ENCODE measurements around the gene FBRSL1. TPM values are rescaled to one million over a fixed set of nuclear protein-coding genes. Genes with fewer than 3 reads are reported as not detected.
"Not testable (repeated sequence)": the region's sequence is repeated elsewhere in the genome, so short reads cannot be mapped to it uniquely, and the experiment has no call there.

FBRSL1 gene
- total RNA-seq: 13.9 and 24.0 TPM in 2 replicates

DNA sequence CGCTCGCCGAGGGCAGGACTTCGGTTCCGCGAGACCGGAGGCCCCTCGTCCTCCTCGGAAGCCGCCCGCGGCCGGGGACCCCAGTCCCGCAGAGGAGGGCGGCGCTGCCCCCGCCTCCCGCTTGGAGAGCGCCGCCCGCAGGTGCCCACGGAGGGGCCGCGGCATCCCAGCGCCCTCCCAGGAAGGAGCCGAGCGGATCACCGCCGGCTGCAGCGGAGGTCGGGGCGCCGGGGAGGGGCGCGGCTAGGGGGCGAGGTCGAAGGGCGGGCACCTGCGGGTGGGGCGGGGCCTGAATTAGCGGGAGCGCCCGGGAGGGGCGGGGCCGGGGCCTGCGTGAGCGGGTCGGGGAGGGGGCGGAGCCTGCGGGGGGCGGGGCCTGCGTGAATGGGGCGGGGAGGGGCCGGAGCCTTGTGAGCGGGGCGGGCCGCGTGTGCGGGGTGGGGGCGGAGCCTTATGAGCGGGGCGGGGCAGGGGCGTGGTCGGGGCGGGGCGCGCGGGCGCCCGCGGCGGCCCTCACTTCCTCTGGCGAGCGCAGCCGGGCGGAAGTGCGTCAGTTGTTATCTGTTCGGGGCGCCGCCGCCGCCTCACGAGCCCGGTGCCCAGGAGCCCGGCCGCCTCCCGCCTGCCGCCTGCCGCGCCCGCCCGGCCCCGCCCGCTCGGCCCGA is at the start of gene FBRSL1:
Gene FBRSL1 (plus strand): TSS at position 550 of the 665 bp plus-strand sequence.
- DNase-seq (ENCODE audit: extremely low read depth, low read depth, low spot score): no peak

DNA sequence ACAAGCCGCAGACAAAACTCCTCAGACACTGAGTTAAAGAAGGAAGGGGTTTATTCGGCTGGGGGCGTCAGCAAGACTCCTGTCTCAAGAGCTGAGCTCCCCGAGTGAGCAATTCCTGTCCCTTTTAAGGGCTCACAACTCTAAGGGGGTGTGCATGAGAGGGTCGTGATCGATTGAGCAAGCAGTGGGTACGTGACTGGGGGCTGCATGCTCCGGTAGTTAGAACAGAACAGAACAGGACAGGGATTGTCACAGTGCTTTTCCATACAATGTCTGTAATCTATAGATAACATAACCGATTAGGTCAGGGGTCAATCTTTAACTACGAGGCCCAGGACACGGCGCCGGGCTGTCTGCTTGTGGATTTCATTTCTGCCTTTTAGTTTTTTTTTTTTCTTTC is 49.5 kb upstream of the FBRSL1 start:
- DNase-seq (ENCODE audit: extremely low read depth, low read depth, low spot score): not testable (repeated sequence)

DNA sequence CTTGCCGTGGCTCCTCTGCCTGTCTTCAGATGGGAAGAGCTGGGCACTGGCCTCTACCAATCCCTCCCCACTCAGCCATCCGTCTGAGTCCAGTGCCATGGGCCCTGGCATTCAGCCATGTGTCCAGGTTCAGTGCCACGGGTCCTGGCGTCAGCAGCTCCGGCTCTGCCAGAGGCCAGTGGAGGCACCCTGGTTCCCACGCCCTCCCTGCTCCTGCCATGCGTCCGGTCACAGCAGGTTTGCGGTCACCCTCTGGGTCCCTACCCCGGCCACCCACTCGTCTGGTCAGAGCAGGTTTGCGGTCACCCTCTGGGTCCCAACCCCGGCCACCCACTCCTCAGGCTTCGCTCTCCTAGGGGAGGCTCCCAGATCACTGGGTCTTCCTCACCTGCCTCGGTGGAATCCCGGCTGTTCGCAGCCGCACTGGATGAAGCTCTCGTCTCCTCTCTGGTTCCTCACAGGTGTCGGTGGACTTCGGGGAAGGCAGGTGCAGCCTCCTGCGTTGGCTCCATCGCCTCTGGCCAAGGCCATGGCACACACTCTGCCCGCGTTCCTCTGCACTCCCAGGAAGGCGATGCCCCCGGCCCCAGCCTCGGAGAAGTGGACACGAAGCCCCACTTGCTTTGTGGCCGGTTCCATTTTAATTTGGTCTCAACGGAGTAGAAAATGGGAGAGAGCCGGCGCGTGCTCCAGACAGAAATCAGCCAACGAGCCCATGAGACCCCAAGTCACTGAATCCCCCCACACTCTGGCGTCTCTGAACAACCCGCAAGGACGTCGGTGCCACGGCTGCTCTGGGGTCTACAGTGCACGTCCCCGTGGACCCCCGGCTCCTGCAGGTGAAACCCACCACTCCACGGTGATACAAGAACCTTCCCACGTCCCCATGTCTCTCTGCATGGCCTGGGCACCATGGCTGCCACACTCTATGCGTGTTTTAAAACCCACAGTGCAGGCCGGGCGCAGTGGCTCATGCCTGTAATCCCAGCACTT is 47.8 kb upstream of the FBRSL1 start:
- no peak for DNase-seq (ENCODE audit: extremely low read depth, low read depth, low spot score)

DNA sequence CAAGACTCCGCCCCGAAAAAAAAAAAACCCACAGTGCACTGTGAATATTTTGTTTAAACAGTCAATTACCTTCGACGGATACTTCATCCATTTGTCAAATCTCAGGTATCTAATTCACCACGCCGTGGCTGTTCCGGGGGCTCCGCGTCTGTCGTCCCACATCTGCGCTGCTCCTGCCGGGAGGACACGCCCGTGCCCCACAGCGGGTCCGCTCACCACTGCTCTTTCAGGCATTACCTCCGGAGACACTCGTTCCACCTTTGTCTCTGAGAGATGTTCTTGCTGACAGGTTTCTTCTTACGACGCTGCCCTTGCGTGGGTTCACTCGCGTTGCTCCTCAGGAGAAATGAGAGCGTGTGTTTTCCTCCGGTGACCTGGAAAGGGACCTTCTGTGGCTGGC is 46.9 kb upstream of the FBRSL1 start:
- DNase-seq (ENCODE audit: extremely low read depth, low read depth, low spot score): no peak

DNA sequence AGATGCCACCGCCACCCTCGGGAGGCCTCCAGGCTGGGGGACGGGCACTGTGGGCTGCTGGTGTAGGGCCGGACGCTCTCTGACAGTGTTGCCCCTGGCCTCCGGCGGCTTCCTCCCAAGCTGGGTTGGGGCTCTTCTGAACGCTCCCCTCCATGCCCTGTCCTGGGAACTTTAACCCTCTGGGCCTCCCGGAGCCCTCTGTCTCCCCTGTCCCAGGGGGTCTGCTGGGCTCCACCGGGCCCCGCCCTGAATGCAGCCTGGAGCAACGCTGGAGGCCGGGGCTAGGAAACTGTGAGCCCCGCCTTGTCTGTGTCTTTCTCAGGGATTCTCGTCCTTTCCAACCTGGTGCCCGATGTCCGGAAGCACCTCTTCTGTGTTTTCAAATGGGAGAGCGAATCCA is 45.7 kb upstream of the FBRSL1 start:
- DNase-seq (ENCODE audit: extremely low read depth, low read depth, low spot score): no peak

DNA sequence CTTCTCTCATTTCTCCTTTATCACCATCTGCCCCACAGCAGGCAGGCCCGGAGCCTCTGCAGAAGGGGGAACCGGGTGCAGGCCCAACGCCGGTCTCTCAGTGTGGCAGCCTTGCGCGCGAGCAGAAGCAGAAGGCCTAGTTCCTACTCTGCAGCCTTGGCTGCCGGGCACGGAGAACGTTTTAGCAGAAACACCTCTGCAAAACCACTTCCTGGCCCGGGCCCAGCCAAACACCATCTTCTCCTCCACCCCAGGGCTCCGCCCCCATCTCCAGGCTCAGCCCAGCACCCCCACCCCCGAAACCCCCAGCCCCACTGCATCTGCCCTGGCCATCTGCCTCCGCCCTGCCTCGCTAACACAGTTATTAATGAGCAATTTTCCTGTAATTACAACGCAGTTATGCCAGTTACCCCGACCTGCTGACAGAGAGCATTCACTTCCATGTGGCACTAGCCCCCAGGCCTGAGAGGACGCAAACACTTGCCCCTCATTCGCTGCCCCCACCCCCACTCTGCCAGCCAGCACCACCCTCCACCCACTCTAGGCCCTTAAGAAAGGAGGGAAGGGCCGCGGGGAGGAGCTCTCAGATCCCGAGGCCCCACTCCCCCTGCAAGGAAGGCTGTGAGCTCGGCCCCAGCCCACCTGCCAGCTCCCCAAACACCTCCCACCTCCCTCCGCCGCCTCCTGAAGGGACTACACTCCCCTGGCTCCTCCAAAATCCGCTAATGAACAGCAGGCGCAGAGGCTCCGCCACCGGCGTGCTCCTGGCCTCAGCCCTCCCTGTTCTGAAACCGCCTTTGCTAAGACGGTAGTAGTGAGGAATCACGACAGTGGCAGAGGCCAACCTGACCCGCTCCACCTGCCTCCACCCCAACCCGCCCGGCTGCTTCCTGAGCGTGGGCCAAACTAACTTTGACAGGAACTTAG is 44.7 kb upstream of the FBRSL1 start:
- no peak for DNase-seq (ENCODE audit: extremely low read depth, low read depth, low spot score)

DNA sequence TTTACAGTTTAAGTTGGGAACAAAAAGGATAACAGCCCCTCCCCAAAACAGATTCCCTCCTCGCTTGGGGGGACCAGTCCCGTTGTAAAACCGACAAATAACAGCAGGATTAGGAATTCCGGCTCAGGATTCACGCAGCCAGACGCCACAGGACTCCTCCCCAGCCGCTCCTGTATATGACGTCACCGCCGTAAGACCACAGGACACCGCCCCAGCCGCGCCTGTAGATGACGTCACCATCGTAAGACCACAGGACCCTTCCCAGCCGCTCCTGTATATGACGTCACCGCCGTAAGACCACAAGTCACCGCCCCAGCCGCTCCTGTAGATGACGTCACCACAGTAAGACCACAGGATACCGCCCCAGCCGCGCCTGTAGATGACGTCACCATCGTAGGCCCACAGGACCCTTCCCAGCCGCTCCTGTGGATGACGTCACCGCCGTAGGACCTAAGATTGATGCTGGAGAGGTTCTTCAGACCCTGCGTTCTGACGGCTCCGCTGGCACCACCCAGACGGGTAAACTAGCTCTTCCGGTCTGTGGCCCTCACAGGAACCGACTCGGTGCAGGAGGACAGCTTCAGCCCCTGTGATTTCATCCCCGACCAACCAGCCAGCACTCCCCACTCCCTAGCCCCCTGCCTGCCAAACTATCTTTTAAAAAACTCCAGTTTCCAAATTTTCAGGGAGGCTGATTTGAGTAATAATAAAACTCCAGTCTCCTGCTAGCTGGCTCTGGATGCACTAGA is 43.9 kb upstream of the FBRSL1 start:
- DNase-seq (ENCODE audit: extremely low read depth, low read depth, low spot score): no peak

DNA sequence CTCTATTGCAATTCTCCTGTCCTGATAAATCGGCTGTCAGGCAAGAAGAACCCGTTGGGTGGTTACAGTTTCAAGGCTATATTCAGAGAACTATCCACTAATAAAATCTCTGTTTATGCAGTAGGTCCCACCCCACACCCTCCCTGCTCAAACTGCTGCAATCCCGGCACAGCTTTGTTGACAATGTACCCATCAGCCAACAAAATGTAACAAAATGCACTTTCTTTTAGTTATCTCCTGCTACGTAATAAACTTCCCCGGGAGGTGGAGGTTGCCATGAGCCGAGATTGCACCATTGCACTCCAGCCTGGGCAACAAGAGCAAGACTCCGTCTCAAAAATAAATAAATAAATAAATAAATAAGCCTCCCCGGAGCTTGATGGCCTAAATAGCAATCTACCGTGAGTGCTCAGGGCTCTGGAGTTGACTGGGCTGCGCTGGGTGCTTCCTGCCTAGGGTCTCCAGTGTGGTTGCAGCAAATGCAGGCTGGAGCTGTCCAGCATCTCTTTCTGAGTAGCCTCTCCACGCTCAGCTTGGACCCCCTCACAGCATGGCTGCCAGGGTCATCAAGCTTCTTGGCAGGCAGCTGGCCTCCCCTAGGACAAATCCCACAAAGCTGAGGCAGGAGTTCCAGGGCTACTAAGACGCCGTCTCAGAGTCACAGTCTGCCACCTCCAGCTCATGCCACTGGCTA is 43.2 kb upstream of the FBRSL1 start:
- no peak for DNase-seq (ENCODE audit: extremely low read depth, low read depth, low spot score)

DNA sequence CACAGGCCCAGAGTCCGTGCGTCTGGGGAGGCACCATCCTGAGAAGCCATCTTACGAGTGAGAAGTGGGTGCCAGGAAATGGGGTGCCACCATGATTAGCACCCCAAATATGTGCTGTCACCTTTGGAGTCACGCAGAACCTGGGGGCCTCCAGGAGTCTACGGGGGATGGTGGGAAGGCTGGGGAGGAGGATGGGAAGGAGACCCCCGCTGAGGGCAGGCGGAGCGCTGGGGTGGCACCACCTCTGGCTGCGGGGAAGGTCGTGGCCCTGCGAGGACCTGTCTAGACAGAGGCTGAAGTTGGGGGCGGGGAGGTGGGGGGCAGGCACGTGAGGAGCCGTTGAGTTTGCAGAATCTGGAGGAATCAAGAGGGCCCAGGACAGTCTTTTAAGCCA is 42.6 kb upstream of the FBRSL1 start:
- DNase-seq (ENCODE audit: extremely low read depth, low read depth, low spot score): no peak

DNA sequence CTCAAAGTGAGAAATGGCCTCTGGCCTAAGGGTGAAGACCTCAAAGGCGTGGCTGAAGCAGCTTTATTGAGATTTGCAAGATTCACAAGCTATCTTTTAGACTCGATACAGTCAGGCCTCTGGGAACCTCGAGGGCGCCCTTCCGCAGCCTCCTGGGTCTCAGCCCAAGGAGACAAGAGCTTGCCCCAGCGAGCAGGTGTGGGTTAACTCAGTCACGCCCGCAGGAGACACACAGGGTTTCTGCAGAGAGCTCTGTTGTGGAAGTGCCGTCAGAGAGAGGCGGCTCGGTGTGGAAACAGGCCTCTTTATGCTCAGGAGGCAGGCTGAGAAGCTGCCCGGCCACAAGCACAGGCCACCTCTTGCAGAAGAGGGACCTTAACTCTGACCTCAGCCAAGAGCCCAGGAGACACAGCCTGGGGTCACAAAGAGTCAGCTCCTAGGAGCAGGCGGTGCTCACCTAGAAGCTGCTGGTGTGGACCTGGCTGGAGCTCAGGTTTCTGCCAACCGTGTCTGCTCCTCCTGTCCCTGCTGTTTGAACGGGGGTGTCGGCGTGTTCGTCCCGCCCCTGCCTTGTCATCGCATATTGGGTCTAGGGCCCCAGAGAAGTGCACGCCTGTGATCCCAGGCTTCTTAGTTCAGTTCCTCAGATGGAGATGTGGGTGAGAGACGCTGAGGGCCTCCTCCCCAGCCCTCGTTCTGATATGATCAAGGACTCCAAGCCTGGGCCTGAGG is 42.1 kb upstream of the FBRSL1 start:
- no peak for DNase-seq (ENCODE audit: extremely low read depth, low read depth, low spot score)

DNA sequence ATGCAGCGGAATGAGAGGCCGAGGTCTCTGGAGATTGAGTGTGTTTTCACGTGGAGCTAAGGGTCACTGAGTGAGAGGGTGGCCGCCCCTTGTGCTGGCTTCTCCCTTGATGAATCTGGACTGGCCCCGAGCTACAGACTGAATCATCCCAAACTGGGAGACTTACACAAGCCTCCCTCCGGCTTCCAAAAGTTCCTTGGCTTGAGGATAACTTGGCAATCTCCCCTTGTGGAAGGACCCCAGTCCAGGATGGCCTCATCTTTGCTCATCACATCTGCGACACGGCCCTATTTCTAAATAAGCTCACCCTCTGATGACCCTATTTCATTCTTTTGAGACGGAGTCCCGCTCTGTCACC is 41.5 kb upstream of the FBRSL1 start:
- no peak for DNase-seq (ENCODE audit: extremely low read depth, low read depth, low spot score)

DNA sequence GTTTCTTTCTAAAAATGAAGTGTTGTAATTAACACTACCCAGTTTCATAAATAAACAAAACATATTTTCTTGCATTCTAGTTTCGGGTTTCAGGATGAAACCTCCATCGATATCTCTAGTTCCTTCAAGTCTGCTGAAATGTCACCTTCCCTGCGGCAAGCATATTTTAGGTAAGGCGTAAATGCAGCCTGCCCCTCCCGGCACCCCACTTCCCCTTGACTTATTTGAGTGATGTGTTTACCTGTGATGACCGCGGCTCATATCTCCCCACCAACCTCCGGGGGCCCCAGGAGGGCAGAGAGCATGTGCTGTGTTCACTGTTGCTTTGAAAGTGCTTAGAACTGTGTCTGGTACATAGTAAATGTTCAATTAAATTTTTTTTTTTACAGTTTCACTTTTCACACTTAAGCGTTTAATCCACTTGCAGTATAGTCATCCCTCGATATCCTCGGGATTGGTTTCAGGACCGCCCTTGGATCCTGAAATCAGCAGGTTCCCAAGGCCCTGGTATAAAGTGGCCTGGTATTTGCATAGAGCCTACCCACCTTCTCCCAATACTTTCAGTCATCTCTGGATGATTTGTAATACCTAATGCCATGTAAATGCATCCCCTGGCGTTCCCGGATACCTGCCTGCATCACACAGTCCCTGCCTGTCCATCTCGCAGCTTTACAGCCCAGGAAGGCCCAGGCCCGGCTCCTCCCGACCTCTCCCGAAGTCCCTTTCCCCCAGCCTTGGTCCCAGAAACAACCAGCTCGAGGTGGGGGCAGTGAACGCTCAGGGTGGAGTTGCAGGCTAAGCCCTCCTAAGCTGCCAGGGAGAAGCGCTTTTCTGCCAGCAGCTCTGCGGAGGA is 40.2 kb upstream of the FBRSL1 start:
- DNase-seq (ENCODE audit: extremely low read depth, low read depth, low spot score): no peak

DNA sequence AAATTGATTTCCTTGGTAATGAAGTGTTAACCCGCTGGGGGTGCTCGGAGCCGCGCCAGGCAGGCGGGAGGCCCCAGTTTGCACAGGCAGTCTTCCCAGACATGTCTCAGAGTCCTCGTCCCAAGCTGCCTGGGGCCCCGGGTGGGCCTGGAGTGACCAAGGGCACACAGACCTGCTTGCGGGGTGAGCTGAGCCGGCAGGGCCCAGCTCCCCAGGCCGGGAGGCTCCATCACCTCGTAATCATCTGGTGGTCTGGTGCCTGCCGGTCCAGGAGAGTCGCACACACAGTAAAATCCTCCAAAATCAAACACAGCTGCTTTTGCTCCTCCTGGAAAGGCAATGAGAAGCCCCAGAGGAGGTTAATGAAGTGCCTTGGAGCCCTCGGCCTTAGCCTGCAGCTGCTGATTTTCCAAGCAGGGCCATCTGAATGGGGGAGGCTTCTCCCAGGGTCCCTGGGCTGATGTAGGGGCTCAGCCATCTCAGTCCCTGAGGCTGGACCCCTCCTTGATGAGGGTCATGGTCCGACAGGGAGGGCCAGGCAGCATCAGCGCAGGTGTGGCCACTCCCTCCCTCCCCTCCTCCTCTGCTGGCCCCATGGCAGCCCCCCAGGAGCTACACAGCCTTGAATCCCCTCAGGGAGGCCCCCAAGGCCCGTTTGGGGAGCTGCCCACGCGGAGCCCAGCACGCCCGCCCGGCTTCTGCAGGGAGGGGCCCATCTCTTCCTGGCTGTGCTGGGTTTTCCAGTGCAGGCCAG is 39.4 kb upstream of the FBRSL1 start:
- no peak for DNase-seq (ENCODE audit: extremely low read depth, low read depth, low spot score)

DNA sequence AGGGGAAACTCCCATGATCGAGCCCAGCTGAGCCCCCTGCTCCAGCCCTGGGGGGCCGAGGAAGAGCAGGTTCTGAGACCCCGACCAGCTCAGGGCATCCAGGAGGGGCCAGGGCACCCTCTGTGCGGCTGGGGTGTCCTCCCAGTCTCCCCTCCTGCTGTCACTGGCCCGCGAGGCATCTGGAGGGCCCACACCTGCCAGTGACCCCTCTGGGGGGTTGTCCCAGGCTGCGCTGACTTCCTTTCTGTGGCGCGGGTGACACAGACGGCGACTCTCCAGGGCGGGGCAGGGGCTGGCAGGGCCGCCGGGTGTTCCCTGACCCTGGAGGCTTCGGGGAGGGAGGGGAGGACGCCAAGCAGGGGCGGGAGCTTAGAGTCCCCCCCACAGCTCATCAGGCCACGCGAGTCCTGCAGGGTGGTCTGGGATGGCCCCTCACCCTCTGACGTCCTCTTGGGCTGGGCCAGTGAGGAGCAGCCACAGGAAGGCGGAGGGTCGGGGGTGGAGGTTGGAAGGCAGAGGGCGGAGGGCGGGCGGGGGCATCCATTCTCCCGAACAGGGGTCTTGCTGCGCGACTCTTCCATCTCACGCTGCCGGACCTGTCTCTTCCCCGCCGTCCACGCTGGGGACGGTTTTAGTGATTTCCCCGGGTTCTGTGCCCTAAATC is 38.6 kb upstream of the FBRSL1 start:
- DNase-seq (ENCODE audit: extremely low read depth, low read depth, low spot score): no peak

DNA sequence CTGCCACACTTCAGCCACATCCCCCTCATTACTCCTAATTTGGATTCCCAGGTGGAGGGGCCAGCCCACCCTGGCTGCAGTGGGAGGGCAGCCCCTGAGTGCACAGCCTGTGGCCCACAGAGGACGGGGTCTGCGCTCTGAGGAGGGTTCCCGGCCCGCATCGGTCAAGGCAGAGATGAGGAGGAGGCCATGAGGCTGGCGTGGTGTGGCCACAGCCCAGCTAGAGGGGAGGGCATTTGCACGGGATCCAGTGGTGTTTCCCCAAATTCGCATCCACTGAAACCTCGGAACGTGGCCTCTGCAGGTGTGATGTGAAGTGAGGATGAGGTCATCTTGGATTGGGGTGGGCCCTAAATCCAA is 38.1 kb upstream of the FBRSL1 start:
- DNase-seq (ENCODE audit: extremely low read depth, low read depth, low spot score): no peak

DNA sequence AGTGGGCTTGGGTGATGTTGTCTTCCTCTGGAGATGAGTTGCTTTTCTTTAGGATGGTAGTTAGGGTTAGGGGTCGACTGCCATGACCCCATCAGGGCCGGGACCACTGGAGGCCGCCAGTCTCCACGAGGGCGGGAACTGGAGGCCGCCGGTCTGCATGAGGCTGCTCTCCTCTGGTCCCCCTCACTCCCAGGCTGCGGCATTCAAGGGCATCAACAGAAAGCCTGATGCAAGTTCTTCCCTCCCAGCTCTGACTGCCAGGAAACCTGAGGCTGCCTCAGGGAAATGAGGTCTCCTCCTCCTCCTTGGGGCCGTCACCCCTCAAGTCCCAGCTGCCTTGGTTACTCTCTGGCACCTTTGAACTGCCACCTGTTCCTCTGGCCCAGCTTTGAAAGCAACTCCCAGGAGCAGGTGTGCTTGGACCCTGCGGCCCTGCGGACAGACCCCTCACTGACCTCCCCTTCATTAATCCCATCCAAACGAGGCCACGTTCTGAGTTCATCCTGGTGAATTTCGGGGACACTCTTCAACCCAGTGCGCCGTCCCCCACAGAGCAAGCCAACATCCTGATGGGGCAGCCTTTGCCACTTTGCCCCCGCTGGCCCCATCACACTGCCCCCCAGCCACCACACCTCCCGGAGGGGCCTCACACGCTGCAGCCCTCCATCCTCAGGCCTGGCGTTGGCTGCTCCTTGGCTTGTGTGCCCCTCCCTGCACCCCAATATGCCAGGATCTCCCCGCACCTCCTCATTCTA is 37.2 kb upstream of the FBRSL1 start:
- DNase-seq (ENCODE audit: extremely low read depth, low read depth, low spot score): no peak
